ENCODE results near the gene KRT78.
"Not testable (repeated sequence)": the region's sequence is repeated elsewhere in the genome, so short reads cannot be mapped to it uniquely, and the experiment has no call there.

The KRT78 gene

GRCh38 chr12:52796429-52796794 is 52.4 kb downstream of the KRT78 start:
- DNase-seq (ENCODE audit: low spot score): no peak

- DNase-seq (ENCODE audit: low spot score): no peak
Observed at GRCh38 chr12:52795694-52796428, 52.9 kb downstream of the KRT78 start, which contains the start of gene KRT3. Gene KRT3 (minus strand): TSS chr12:52796117. CDS start chr12:52796042, 75 bp downstream.

GRCh38 chr12:52795332-52795674 is 53.5 kb downstream of the KRT78 start:
- DNase-seq (ENCODE audit: low spot score): not testable (repeated sequence)

GRCh38 chr12:52794479-52795331 is 54.1 kb downstream of the KRT78 start:
- DNase-seq (ENCODE audit: low spot score): no peak

- no peak for DNase-seq (ENCODE audit: low spot score)
Observed at GRCh38 chr12:52792185-52793029, 56.4 kb downstream of the KRT78 start.

- no peak for DNase-seq (ENCODE audit: low spot score)
Observed at GRCh38 chr12:52791271-52792184, 57.3 kb downstream of the KRT78 start.

- DNase-seq (ENCODE audit: low spot score): no peak
Observed at GRCh38 chr12:52790427-52791270, 58.1 kb downstream of the KRT78 start.

GRCh38 chr12:52789637-52790426 is 59.0 kb downstream of the KRT78 start:
- DNase-seq (ENCODE audit: low spot score): no peak

GRCh38 chr12:52788876-52789636 is 59.7 kb downstream of the KRT78 start:
- DNase-seq (ENCODE audit: low spot score): no peak

GRCh38 chr12:52788192-52788875 is 60.5 kb downstream of the KRT78 start:
- DNase-seq (ENCODE audit: low spot score): no peak

Data from Ammon's horn (tissue), 1 donor.